Measurements from ENCODE around the gene ACY1.
"Not testable (repeated sequence)": the region's sequence is repeated elsewhere in the genome, so short reads cannot be mapped to it uniquely, and the experiment has no call there.

The ACY1 gene

GRCh38 chr3:52030714-52031310 is 47.5 kb downstream of the ACY1 start:
- no peak for DNase-seq

- no peak for DNase-seq
Measured at GRCh38 chr3:52031896-52032295, 48.6 kb downstream of the ACY1 start.

- DNase-seq, result no peak
Measured at GRCh38 chr3:52032702-52033408, 49.5 kb downstream of the ACY1 start.

GRCh38 chr3:52033748-52034147 is 50.4 kb downstream of the ACY1 start:
- not testable (repeated sequence) for DNase-seq

- DNase-seq, result no peak
Measured at GRCh38 chr3:52034212-52034611, 50.9 kb downstream of the ACY1 start.

GRCh38 chr3:52034651-52035050 is 51.3 kb downstream of the ACY1 start:
- DNase-seq, result no peak

GRCh38 chr3:52036222-52036694 is 52.9 kb downstream of the ACY1 start:
- DNase-seq, result no peak

DNA sequence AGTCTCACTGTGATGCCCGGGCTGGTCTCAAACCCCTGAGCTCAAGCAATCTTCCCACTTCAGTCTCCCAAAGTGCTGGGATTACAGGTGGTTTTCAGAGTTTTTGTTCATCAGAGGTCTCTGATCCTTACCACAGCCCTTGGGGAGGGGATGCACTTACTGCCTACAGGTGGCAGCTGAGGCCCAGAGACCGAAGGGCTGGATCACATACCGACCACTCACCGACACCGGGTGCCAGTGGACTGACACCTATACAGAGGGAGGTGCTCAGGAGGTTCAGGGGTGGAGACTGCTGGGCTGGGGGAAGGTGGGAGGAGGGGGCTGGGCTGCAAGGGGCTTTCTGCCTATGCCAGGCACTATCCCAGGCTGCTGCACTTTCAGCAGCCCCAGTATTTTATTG is 53.5 kb downstream of the ACY1 start:
- no peak for DNase-seq

DNA sequence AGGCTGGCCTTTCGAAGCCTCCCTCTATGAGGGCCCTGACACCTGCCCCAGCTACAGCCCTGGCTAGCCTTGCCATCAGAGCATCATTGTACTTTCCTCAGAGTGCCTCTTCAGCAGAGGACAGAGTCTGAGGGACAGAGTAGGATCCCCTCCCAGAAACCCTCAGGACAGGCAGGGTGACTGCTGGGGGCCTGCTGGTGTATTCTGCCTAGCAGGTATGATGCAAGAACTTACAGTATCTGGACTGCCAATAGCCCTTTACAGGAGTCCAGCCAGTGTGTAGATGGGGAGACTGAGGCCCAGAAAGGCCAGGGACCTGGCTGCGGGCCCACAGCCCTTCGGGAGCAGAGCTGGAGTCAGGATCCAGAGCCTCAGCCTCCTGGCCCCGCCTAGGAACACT is 54.0 kb downstream of the ACY1 start:
- no peak for DNase-seq

DNA sequence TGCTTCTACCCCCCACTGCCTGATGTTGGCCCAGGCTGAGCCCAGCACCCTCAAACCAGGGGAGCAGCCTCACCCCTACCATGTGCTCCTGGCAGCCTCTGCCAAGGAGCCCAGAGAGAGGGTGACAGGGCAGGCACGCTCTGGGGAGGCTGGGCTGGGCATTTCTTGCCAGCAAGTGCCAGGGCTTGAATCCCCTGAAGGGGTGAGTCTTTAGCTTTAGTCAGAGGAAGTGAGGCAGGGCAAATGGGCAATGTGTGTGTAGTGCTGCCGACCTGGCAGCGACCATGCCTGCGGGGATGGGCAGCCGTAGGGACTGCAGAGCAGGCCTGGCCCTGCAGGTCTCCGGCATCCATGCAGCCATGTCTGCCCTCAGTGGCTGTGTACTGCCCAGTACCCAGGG is 54.9 kb downstream of the ACY1 start:
- DNase-seq, result no peak
